ENCODE data around the gene UTP11. TPM values are rescaled to one million over a fixed set of nuclear protein-coding genes. Genes with fewer than 3 reads are reported as not detected.

The UTP11 gene
- total RNA-seq, 1 donor from 2014 or later, result 55.9 TPM

DNA sequence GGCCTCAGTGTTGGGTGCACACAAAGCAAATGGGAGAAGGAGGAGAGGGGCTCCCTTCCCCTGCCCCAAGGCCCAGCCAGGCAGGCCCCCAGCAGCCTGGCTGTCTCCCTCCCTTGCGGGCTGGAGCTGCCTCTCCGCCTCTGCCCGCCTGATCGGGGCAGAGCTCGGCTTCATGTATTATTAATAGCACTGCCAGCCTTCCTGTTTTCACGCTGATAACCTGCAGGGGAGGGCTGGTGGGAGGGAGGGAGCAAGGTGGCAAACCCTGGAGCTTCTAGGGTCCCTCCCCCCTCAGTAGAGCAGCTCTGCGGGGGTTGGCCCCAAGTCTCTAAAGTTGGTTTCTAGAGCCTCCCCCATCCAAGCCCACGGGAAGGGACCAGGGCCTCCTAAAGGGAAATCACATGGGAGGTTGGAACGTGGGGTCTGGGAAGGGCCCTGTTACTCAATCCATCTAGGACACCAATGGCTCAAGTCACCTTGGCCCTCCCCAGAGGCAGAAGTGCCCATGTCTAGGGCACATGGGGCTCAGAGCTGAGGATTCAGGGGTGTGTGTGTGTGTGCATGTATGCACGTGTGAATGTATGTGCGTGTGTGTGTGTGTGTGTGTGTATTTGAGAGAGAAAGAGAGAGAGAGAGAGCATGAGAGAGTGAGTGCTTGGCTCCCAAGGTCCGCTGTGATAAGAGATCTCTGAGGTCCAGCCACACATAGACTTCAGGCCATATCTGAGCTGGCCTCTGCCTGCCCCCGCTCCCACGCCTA, 55.9 kb downstream of the UTP11 start:
- no peak for DNase-seq (ENCODE audit: low read depth, low spot score)

DNA sequence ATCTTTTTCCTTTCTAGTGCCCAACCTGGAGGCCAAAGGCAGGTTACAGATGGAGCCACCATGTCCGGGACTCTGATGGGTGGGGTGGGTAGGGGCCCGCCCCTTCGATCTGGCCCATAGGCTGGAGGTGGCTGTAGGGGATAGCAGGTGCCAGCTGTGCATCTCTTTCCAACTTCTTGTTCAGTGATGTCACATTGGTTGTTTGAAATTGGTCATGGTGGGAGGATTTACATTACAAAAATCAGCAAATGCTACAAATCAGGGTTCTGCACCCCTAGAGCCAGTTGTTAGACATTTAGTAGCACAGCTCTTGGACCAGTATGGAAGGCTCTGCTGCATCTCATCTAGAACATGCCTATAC, 56.4 kb downstream of the UTP11 start:
- no peak for DNase-seq (ENCODE audit: low read depth, low spot score)

GRCh38 chr1:38071312-38072256, 59.0 kb downstream of the UTP11 start:
- no peak for DNase-seq (ENCODE audit: low read depth, low spot score)

GRCh38 chr1:38072858-38073257, 60.3 kb downstream of the UTP11 start:
- no peak for DNase-seq (ENCODE audit: low read depth, low spot score)

DNA sequence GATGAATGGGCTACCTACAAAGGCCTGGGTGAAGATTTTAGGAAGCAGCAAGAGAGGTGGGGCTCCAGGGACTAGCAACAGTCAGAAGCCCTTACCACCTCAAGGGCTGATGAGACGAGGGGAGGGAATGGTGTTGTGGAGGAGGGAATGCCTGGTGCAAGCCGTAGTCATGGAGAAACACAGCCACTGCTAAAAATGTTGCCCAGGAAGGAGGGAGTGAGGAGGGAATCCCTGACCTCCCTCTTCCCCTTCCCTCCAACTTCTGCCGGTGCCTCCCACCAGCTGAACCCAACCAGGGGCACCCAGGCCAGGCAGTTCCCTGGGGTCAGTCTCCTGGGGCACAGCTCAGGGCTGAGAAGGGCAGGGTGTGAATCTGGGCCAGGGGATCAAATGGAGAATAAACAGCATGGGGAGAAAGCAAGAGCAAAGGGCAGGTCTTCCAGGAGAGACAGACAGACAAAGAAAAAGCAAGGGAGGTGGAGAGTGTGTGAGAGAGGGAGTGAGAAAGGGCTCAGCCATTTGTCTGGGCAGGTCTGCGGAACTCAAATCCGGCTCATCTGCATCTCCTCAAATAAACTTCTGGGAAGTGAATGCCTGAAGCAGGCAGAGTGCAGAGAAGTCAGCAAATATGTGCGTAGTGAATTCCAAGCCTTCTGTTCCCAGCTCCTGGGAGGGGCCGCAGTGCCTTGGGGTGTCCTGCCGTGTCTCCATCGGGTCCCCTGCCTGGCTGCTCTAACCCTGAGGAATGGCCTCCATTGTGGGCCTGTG, 61.2 kb downstream of the UTP11 start:
- no peak for DNase-seq (ENCODE audit: low read depth, low spot score)

GRCh38 chr1:38074302-38074677, 61.8 kb downstream of the UTP11 start:
- no peak for DNase-seq (ENCODE audit: low read depth, low spot score)

Other genes starting within 250 kb of the UTP11 start
- not detected in 2 replicates for gene EPHA10, start 247.6 kb upstream of the UTP11 start, total RNA-seq
- 0.40 and 0.88 TPM in 2 replicates for gene MANEAL, start 218.9 kb upstream of the UTP11 start, total RNA-seq
- gene C1orf122, start 204.9 kb upstream of the UTP11 start, total RNA-seq, result 15.9 and 16.4 TPM in 2 replicates
- 23.9 and 25.8 TPM in 2 replicates for gene YRDC, start 204.5 kb upstream of the UTP11 start, total RNA-seq
- gene MTF1, start 153.1 kb upstream of the UTP11 start, total RNA-seq, result 2.2 and 3.7 TPM in 2 replicates
- gene INPP5B, start 65.7 kb upstream of the UTP11 start, total RNA-seq, result 17.9 and 22.0 TPM in 2 replicates
- 112 and 137 TPM in 2 replicates for gene SF3A3, start 22.7 kb upstream of the UTP11 start, total RNA-seq
- 13.9 and 14.4 TPM in 2 replicates for gene FHL3, start 7.2 kb upstream of the UTP11 start, total RNA-seq
- gene POU3F1, start 34.1 kb downstream of the UTP11 start, total RNA-seq, result not detected in 2 replicates

Data from pulmonary artery endothelial cell (primary cell).